GM12875 (cell line): Measurements from ENCODE around the gene ROBO1.

ENCODE experiments used
- H3K4me3 ChIP-seq: one replicate; pipeline ENCODE4 v1.5.1; 2011; ENCODE audit warnings: low read depth, low read length, control low read depth
- CTCF ChIP-seq: IDR thresholded peaks from 2 replicates; pipeline ENCODE4 v1.5.1; 2011; ENCODE audit warnings: low read depth, mild to moderate bottlenecking, control low read depth, inconsistent platforms, low read length, moderate library complexity, borderline replicate concordance; ENCODE audit not compliant: insufficient read depth

Gene ROBO1

GRCh38 chr3:79086514-79086913 lies 681.3 kb downstream of the ROBO1 start:
- no peak overlapping the region for H3K4me3 ChIP-seq
- TF ChIP-seq CTCF: peak; percentile 72

- no peak for TF ChIP-seq CTCF
- no peak overlapping the region for H3K4me3 ChIP-seq
Observed at GRCh38 chr3:79085171-79085570, 682.6 kb downstream of the ROBO1 start.

GRCh38 chr3:79081335-79081734 lies 686.5 kb downstream of the ROBO1 start:
- TF ChIP-seq CTCF: no peak
- no peak overlapping the region for H3K4me3 ChIP-seq

- no peak for TF ChIP-seq CTCF
- no peak overlapping the region for H3K4me3 ChIP-seq
Observed at GRCh38 chr3:79074558-79074957, 693.2 kb downstream of the ROBO1 start.

DNA sequence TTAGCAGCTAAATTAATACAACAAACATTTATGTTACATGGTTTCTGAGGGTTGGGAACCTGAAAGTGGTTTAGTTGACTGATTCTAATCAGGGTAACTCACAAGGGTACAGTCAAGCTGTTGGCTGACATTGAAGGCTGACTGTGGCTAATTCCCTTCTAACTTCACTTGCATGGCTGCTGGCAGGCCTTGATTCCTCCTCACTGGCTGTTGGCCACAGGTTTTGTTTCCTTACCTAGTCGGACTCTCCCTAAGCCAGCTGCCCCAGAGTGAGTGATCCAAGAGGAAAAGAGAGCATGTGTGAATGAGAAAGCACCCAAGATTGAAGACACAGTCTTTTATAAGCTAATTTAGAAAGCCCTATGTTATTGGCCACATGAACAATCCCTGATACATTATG lies 700.1 kb downstream of the ROBO1 start:
- no peak for TF ChIP-seq CTCF
- H3K4me3 ChIP-seq: no peak overlapping the region

GRCh38 chr3:79066481-79066880 lies 701.3 kb downstream of the ROBO1 start:
- TF ChIP-seq CTCF: no peak
- no peak overlapping the region for H3K4me3 ChIP-seq

GRCh38 chr3:79063624-79064023 lies 704.2 kb downstream of the ROBO1 start:
- H3K4me3 ChIP-seq: no peak overlapping the region
- TF ChIP-seq CTCF: no peak
